Kidney (tissue), 14 donors: ENCODE results near the gene TKTL1. TPM values are rescaled to one million over a fixed set of nuclear protein-coding genes. Genes with fewer than 3 reads are reported as not detected.

Experiments
- DNase-seq, 5 donors: peaks; one replicate each; pipeline ENCODE4 v3.0.0-alpha.2; 2013 to 2020
- FAIRE-seq: peaks from 2 replicates; lab custom pipeline; 2012; peaks lifted over from hg19 to GRCh38; lab: Jason Lieb, UNC
- H3K27ac ChIP-seq, 2 donors: one replicate each; pipeline ENCODE4 v1.7.0; 2013; ENCODE audit warnings: low read depth in 2 of 2, low read length in 2 of 2, inconsistent platforms in 1 of 2
- H3K27me3 ChIP-seq: one replicate; pipeline ENCODE4 v1.7.1; 2013; ENCODE audit warnings: low read length, inconsistent platforms; ENCODE audit not compliant: control insufficient read depth, insufficient read depth
- H3K36me3 ChIP-seq, 3 donors: one replicate each; pipeline versions ENCODE4 v1.7.0 to v1.7.1; 2013; ENCODE audit warnings: low read length in 3 of 3, control low read depth in 1 of 3, inconsistent platforms in 1 of 3; ENCODE audit not compliant: insufficient read depth in 3 of 3, control insufficient read depth in 2 of 3
- H3K4me1 ChIP-seq, 3 donors: one replicate each; pipeline versions ENCODE4 v1.7.0 to v1.7.1; 2013; ENCODE audit warnings: low read length in 3 of 3, inconsistent platforms in 1 of 3, low read depth in 1 of 3; ENCODE audit not compliant: control insufficient read depth in 2 of 3, insufficient read depth in 2 of 3
- H3K4me3 ChIP-seq, 3 donors: one replicate each; pipeline versions ENCODE4 v1.7.0 to v1.8.1; 2013; ENCODE audit warnings: low read length in 3 of 3, control low read depth in 1 of 3, inconsistent platforms in 1 of 3
- H3K9ac ChIP-seq, 3 donors: one replicate each; pipeline versions ENCODE4 v1.7.0 to v1.7.1; 2013; ENCODE audit warnings: low read length in 3 of 3, control low read depth in 1 of 3, inconsistent platforms in 1 of 3
- H3K9me3 ChIP-seq, 3 donors: one replicate each; pipeline versions ENCODE4 v1.7.0 to v1.7.1; 2013; ENCODE audit warnings: low read length in 3 of 3, control low read depth in 1 of 3, inconsistent platforms in 1 of 3; ENCODE audit not compliant: control insufficient read depth in 2 of 3, insufficient read depth in 1 of 3
- CTCF ChIP-seq: IDR thresholded peaks from 3 replicates; pipeline ENCODE4 v1.5.1; 2012; ENCODE audit warnings: mild to moderate bottlenecking, moderate library complexity, borderline replicate concordance; ENCODE audit not compliant: insufficient read depth; ENCODE audit errors: extremely low read depth
- intact Hi-C: fragments of 100-400 bp; cut with DNase I; formaldehyde crosslinking; loops from one replicate; pipeline ENCODE4 v1.11.1; 2022
- polyA plus RNA-seq: library from polyadenylated mRNA; stranded (reverse); fragments of 350-450 nt; fragmentation: Illumina TruSeq; extraction: RNeasy Lipid Tissue Mini Kit (QIAGEN cat#74804); gene quantifications from one replicate; pipeline ENCODE4 v1.2.3, GENCODE V29; 2014; ENCODE audit warnings: low read depth, low replicate concordance; ENCODE audit not compliant: insufficient read depth
- total RNA-seq: library from RNA; stranded (reverse); fragmentation: NEBNext Ultra II Directional; extraction: Animal tissue kit (Norgen Biotek cat#: 25700); gene quantifications from one replicate; pipeline ENCODE4 v1.2.1, GENCODE V29; 2021
- donor health status: control.
- donor health status: control.
- donor health status: control.
- donor health status: control.
- donor health status: control.
- donor health status: DM: yes; HTN: yes; CAD: no.
- donor health status: Normal renal cell carcinoma (clear cell type).

TKTL1 gene
- total and polyA plus RNA-seq, 2 donors from 2014 or later: 0.30 to 0.38 TPM

- DNase-seq (peak in 2 of 5 donors; percentile 23 to 85), FAIRE-seq (no peak)
- no peak overlapping the region for H3K4me3 ChIP-seq
- peaks cover 0 to 13% (median 0%) of the 10 kb centered on the region in 3 donors for H3K4me1 ChIP-seq
- H3K27ac ChIP-seq: no peak overlapping the region
- H3K9ac ChIP-seq: no peak overlapping the region
- H3K27me3 ChIP-seq: no peaks in the 10 kb centered on the region
- no peak for TF ChIP-seq CTCF
- no peaks in the 10 kb centered on the region for H3K9me3 ChIP-seq
- H3K36me3 ChIP-seq: no peaks in the 10 kb centered on the region
- intact Hi-C loops: no loop called here
Measured at GRCh38 chrX:154372612-154373022, 77.0 kb downstream of the TKTL1 start.

DNA sequence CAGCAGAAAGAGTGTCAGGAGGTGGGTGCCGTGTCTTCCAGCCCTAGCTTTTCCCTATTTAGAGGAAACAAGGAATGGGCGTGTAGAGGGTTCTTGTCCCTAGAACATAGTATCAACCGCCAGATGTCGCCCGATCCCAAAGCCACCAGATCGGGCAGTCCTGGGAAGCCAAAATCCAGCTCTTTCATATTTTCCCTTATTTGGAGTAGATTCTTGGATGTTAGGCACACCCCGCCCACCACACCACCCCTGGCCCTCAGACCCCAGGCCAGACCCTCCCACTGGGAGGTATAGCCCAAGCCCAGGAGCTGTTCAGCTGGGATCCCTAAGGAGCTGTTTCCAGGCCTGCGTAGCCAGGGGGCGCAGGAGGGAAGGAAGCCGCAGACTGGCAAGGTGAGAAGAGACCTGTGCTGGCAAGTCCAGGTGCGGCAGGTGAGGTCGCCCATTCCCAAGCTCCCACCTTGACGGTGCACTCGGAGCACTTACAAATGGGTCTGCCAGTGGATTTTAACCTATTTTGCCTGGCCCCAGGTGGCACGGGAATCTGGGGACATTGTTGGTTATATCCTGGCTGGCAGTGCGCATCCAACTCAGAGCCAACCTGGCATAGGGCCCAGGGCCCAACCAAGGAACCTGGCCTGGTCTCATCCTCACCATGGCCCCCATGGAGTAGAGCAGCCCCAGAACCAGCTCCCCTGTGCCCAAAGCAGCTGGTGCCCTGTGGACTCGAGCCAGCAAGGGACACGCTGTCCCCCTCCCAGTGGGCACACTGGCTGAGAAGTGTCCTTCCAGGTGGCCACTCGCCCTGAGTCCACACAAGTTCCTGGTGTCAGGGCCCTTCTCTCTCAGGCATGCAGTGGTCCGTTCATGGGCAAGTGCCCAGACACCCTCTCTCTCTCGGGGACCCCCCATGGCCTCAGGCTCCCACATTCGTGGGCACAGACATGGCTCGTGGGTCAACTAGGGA is 78.0 kb downstream of the TKTL1 start:
- H3K4me3 ChIP-seq: peak overlapping the region; percentile 36 to 61 (median 48)
- intact Hi-C loops: no loop called here
- DNase-seq: peak; percentile 72 to 90 (median 81)
- H3K27me3 ChIP-seq: no peaks in the 10 kb centered on the region
- peak overlapping the region; percentile 71 to 80 for H3K27ac ChIP-seq
- FAIRE-seq: no peak
- no peaks in the 10 kb centered on the region for H3K36me3 ChIP-seq
- no peaks in the 10 kb centered on the region for H3K9me3 ChIP-seq
- peak; percentile 35 for TF ChIP-seq CTCF
- peak overlapping the region in 2 of 3 donors; percentile 55 to 71 for H3K9ac ChIP-seq
- H3K4me1 ChIP-seq: peaks cover 0 to 9% (median 0%) of the 10 kb centered on the region in 3 donors

GRCh38 chrX:154374313-154375155 is 78.9 kb downstream of the TKTL1 start, which contains the start of gene FLNA:
Gene FLNA, minus strand, starts transcription at chrX:154374634. Its CDS starts 3,389 bp downstream, at chrX:154371245.
- Histone ChIP-seq H3K4me1 (peaks cover 0 to 9% (median 0%) of the 10 kb centered on the region in 3 donors), H3K27ac (peak within 1 kb of the TSS; percentile 71 to 80), H3K36me3 (no peaks in the 10 kb centered on the region), H3K4me3 (peak within 1 kb of the TSS; percentile 36 to 61 (median 48)), H3K9ac (peak within 1 kb of the TSS in 2 of 3 donors; percentile 55 to 71), H3K27me3 (no peaks in the 10 kb centered on the region), H3K9me3 (no peaks in the 10 kb centered on the region)
- DNase-seq: peak in 4 of 5 donors; percentile 24 to 83 (median 62)
- intact Hi-C loops: no loop called here
- no peak for TF ChIP-seq CTCF
- no peak for FAIRE-seq
